SK-N-SH (cell line): ENCODE measurements around the gene ABHD11.

Experiments
- CTCF ChIP-seq: fragments of 200-600 bp; sonication (generic); IDR thresholded peaks from 2 replicates; pipeline ENCODE4 v1.6.1; 2017; ENCODE audit warnings: antibody characterized with exemption, mild to moderate bottlenecking, moderate library complexity
- EP300 ChIP-seq, 2 experiments: IDR thresholded peaks; 2 replicates each; pipeline versions ENCODE4 v1.4.0 to v1.6.1; 2012; ENCODE audit warnings: borderline replicate concordance in 1 of 2, low read depth in 1 of 2, low read length in 1 of 2
- POLR2AphosphoS5 ChIP-seq: IDR thresholded peaks from 2 replicates; pipeline ENCODE4 v1.6.1; 2012; ENCODE audit warnings: low read depth, low read length
- RCOR1 ChIP-seq: fragments of 150-350 bp; IDR thresholded peaks from 2 replicates; pipeline ENCODE4 v1.6.1; 2017; ENCODE audit warnings: antibody characterized with exemption, low read length
- RFX5 ChIP-seq: IDR thresholded peaks from 2 replicates; pipeline ENCODE4 v1.6.1; 2012; ENCODE audit warnings: mild to moderate bottlenecking, improper control_type of control experiment, low read length

GRCh38 chr7:73705551-73705920 lies 33.1 kb downstream of the ABHD11 start:
- TF ChIP-seq POLR2AphosphoS5 (no peak), CTCF (no peak), RCOR1 (no peak), RFX5 (no peak), EP300 (IDR thresholded peaks at IDR 0.05; ENCODE audit: borderline replicate concordance in 1 of 2, low read depth in 1 of 2, low read length in 1 of 2) (no peak)
